HepG2 (cell line): Measurements from ENCODE around the gene POLE. TPM values are rescaled to one million over a fixed set of nuclear protein-coding genes. Genes with fewer than 3 reads are reported as not detected.

ENCODE experiments used
- AKAP8 ChIP-seq: sonication (generic); formaldehyde crosslinking; IDR thresholded peaks from 2 replicates; pipeline ENCODE4 v1.5.1; 2020; ENCODE audit warnings: mild to moderate bottlenecking, missing genetic modification reagents
- GABPA ChIP-seq, 2 experiments: IDR thresholded peaks; 2 replicates each; pipeline ENCODE4 v1.6.1; 2011 to 2016; ENCODE audit warnings: low read depth in 2 of 2, low read length in 1 of 2, missing biosample characterization in 1 of 2, missing genetic modification characterization in 1 of 2
- MXI1 ChIP-seq: IDR thresholded peaks from 3 replicates; pipeline ENCODE4 v1.6.1; 2012; ENCODE audit warnings: low read depth, low read length, inconsistent platforms, borderline replicate concordance
- SPEN ChIP-seq: sonication (generic); formaldehyde crosslinking; IDR thresholded peaks from 2 replicates; pipeline ENCODE4 v1.5.1; 2020; ENCODE audit warnings: low read depth, mild to moderate bottlenecking, missing genetic modification reagents
- ZNF343 ChIP-seq: sonication (generic); formaldehyde crosslinking; IDR thresholded peaks from 2 replicates; pipeline ENCODE4 v1.4.0; 2020; ENCODE audit warnings: mild to moderate bottlenecking, missing genetic modification reagents
- ZNF652 ChIP-seq: IDR thresholded peaks from 2 replicates; pipeline ENCODE4 v1.6.1; 2016; ENCODE audit warnings: low read depth, borderline replicate concordance
- ZNF878 ChIP-seq: sonication (generic); formaldehyde crosslinking; IDR thresholded peaks from 2 replicates; pipeline ENCODE4 v1.8.1; 2023; ENCODE audit warnings: mild to moderate bottlenecking, missing genetic modification reagents, moderate library complexity
- ZNF879 ChIP-seq: sonication (generic); formaldehyde crosslinking; IDR thresholded peaks from 2 replicates; pipeline ENCODE4 v1.8.1; 2023; ENCODE audit warnings: missing genetic modification reagents
- polyA plus RNA-seq, 8 experiments: library from polyadenylated mRNA; depleted of rRNA in 3 of 8; stranded (reverse) in 7 of 8; unstranded in 1 of 8; fragments of >200 nt; fragmentation: Illumina TruSeq in 4 of 8; extraction: Trizol in 4 of 8; gene quantifications; 2 replicates each; pipeline versions ENCODE4 v1.2.1 to v1.2.3, GENCODE V29; 2011 to 2016; ENCODE audit warnings: low read depth in 4 of 8, missing spikeins in 1 of 8, mixed read lengths in 1 of 8; ENCODE audit not compliant: insufficient read depth in 1 of 8
- total RNA-seq, 5 experiments: library from RNA; depleted of rRNA; stranded (reverse); fragments of >200 nt; fragmentation: Illumina TruSeq; extraction: Trizol; gene quantifications; 2 replicates each; pipeline ENCODE4 v1.2.3, GENCODE V29; 2016; ENCODE audit warnings: low read depth in 1 of 5
- TF ChIP-seq, protein P1 (sequence below), 2 experiments: fragments of 450-650 bp in 1 of 2; sonication (generic) in 1 of 2; formaldehyde crosslinking in 1 of 2; IDR thresholded peaks; 2 replicates each; pipeline versions ENCODE4 v1.6.1 to v1.8.0; 2016 to 2022; ENCODE audit warnings: antibody characterized with exemption in 1 of 2, mild to moderate bottlenecking in 1 of 2, missing genetic modification reagents in 1 of 2
- TF ChIP-seq, protein P2 (sequence below): sonication (generic); formaldehyde crosslinking; IDR thresholded peaks from 2 replicates; pipeline ENCODE4 v1.4.0; 2020; ENCODE audit warnings: missing genetic modification reagents, borderline replicate concordance
- TF ChIP-seq, protein P3 (sequence below): sonication (generic); formaldehyde crosslinking; IDR thresholded peaks from 2 replicates; pipeline ENCODE4 v1.5.0; 2020; ENCODE audit warnings: missing genetic modification reagents, mild to moderate bottlenecking, borderline replicate concordance

The POLE gene
- total and polyA plus RNA-seq, 2 of the 13 experiments (the other 11 are each of a cell fraction or from before 2014, with no cell fraction given) = 25.3 to 52.2 TPM

DNA sequence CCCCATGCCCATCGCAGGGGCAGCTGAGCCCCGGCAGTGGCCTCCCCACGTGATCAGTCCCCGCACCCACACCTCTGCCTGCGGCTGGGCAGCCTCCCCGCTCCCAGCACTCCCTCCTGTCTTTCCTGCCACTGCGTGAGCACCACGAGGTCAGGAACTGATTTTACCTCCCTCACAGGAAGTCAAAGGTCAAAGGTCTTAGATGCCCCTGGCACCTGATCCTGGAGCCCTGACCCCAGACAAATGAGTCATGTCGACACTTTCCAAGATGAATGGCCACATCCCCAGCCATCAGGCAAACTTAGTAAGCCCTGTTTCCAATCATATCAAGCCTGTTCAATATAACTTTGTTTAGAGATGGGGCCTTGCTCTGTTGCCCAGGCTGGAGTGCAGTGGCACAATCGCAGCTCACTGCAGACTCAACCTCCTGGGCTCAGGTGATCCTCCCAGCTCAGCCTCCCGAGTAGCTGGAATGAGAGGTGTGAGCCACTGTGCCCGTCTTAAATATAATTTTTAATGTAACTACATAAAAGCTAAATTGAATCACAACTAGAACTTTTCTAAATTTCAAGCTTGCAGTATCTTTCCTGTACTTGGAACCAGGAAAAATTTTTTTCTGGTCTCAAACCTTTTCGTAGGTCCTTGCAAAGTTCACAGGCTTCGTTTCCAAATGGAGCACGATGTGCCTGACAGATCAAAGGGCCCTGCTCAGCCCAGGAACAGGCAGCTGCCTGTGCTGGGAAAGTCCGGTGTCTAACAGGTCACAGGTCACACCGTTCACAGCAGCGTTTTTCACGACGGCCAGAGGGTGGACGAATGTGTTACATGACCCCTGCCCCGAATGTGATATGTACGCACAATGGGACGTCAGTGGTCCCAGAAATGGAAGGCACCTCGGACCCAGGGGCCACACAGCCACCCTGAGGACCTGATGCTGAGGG, 78.6 kb downstream of the POLE start (continued):
- TF ChIP-seq, protein P1, sequence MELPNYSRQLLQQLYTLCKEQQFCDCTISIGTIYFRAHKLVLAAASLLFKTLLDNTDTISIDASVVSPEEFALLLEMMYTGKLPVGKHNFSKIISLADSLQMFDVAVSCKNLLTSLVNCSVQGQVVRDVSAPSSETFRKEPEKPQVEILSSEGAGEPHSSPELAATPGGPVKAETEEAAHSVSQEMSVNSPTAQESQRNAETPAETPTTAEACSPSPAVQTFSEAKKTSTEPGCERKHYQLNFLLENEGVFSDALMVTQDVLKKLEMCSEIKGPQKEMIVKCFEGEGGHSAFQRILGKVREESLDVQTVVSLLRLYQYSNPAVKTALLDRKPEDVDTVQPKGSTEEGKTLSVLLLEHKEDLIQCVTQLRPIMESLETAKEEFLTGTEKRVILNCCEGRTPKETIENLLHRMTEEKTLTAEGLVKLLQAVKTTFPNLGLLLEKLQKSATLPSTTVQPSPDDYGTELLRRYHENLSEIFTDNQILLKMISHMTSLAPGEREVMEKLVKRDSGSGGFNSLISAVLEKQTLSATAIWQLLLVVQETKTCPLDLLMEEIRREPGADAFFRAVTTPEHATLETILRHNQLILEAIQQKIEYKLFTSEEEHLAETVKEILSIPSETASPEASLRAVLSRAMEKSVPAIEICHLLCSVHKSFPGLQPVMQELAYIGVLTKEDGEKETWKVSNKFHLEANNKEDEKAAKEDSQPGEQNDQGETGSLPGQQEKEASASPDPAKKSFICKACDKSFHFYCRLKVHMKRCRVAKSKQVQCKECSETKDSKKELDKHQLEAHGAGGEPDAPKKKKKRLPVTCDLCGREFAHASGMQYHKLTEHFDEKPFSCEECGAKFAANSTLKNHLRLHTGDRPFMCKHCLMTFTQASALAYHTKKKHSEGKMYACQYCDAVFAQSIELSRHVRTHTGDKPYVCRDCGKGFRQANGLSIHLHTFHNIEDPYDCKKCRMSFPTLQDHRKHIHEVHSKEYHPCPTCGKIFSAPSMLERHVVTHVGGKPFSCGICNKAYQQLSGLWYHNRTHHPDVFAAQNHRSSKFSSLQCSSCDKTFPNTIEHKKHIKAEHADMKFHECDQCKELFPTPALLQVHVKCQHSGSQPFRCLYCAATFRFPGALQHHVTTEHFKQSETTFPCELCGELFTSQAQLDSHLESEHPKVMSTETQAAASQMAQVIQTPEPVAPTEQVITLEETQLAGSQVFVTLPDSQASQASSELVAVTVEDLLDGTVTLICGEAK (IDR thresholded peaks at IDR 0.05) = no peak
- TF ChIP-seq, protein P1 (CRISPR knock-in tag; IDR thresholded peaks at IDR 0.05) = no peak
- TF ChIP-seq AKAP8 (CRISPR knock-in tag) = 0 out of 2 replicates have a peak, but pooled peaks have one; percentile 49
- peak; percentile 56; the same call in 1 of the 2 replicates for TF ChIP-seq SPEN
- peak; percentile 43; the same call in 1 of the 3 replicates for TF ChIP-seq MXI1
- 0 out of 2 replicates have a peak, but pooled peaks have one; percentile 32 for TF ChIP-seq ZNF879 (CRISPR knock-in tag)
- no peak for TF ChIP-seq ZNF343 (CRISPR knock-in tag)
- TF ChIP-seq, protein P2, sequence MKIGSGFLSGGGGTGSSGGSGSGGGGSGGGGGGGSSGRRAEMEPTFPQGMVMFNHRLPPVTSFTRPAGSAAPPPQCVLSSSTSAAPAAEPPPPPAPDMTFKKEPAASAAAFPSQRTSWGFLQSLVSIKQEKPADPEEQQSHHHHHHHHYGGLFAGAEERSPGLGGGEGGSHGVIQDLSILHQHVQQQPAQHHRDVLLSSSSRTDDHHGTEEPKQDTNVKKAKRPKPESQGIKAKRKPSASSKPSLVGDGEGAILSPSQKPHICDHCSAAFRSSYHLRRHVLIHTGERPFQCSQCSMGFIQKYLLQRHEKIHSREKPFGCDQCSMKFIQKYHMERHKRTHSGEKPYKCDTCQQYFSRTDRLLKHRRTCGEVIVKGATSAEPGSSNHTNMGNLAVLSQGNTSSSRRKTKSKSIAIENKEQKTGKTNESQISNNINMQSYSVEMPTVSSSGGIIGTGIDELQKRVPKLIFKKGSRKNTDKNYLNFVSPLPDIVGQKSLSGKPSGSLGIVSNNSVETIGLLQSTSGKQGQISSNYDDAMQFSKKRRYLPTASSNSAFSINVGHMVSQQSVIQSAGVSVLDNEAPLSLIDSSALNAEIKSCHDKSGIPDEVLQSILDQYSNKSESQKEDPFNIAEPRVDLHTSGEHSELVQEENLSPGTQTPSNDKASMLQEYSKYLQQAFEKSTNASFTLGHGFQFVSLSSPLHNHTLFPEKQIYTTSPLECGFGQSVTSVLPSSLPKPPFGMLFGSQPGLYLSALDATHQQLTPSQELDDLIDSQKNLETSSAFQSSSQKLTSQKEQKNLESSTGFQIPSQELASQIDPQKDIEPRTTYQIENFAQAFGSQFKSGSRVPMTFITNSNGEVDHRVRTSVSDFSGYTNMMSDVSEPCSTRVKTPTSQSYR (CRISPR knock-in tag) = peak; percentile 71; the same call in 1 of the 2 replicates
- TF ChIP-seq, protein P3, sequence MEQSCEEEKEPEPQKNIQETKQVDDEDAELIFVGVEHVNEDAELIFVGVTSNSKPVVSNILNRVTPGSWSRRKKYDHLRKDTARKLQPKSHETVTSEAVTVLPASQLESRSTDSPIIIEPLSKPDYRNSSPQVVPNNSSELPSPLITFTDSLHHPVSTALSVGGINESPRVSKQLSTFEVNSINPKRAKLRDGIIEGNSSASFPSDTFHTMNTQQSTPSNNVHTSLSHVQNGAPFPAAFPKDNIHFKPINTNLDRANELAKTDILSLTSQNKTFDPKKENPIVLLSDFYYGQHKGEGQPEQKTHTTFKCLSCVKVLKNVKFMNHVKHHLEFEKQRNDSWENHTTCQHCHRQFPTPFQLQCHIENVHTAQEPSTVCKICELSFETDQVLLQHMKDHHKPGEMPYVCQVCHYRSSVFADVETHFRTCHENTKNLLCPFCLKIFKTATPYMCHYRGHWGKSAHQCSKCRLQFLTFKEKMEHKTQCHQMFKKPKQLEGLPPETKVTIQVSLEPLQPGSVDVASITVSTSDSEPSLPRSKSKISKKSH (CRISPR knock-in tag) = 0 out of 2 replicates have a peak, but pooled peaks have one; percentile 59
- no peak; the same call in 1 of the 2 replicates for TF ChIP-seq GABPA (IDR thresholded peaks at IDR 0.05; ENCODE audit: low read depth, low read length)
- TF ChIP-seq GABPA (CRISPR knock-in tag; IDR thresholded peaks at IDR 0.05; ENCODE audit: low read depth) = peak; percentile 77
- TF ChIP-seq ZNF652 (CRISPR knock-in tag) = no peak; the same call in 1 of the 2 replicates
- TF ChIP-seq ZNF878 = peak; percentile 82
